ENCODE results near the gene WEE1. TPM values are rescaled to one million over a fixed set of nuclear protein-coding genes. Genes with fewer than 3 reads are reported as not detected.

Gene WEE1
- total RNA-seq, 2 donors from 2014 or later = 31.0 to 33.1 TPM

- Histone ChIP-seq H3K4me3 (peak overlapping the region; percentile 77), H3K9me3 (no peaks in the 10 kb centered on the region), H3K27ac (peak overlapping the region; percentile 93 to 99), H3K4me1 (replicated peaks) (no peaks in the 10 kb centered on the region), H3K27me3 (replicated peaks; ENCODE audit: insufficient read depth) (no peaks in the 10 kb centered on the region), H3K36me3 (no peaks in the 10 kb centered on the region)
- WGBS = 5% methylated on average over 17 of the region's 17 CpGs
- DNase-seq (ENCODE audit: low spot score) = peak; percentile 75
- intact Hi-C loops (cut with DNase I) = loop anchor here (2.0 to 10.0 kb wide), 3 partner anchors 37 to 729 kb away; partner anchors contain the start of gene ADM
- TF ChIP-seq POLR2A (IDR thresholded peaks at IDR 0.05) = peak; percentile 71
- TF ChIP-seq POLR2AphosphoS5 (IDR thresholded peaks at IDR 0.05) = peak; percentile 91
- TF ChIP-seq CTCF (IDR thresholded peaks at IDR 0.05) = no peak
Observed at GRCh38 chr11:9575260-9576240, 2.1 kb downstream of the WEE1 start.

- peak overlapping the region; percentile 77 for H3K4me3 ChIP-seq
- H3K9me3 ChIP-seq = no peaks in the 10 kb centered on the region
- no peak for DNase-seq (ENCODE audit: low spot score)
- peak overlapping the region; percentile 10 to 93 for H3K27ac ChIP-seq
- TF ChIP-seq POLR2A (IDR thresholded peaks at IDR 0.05) (no peak), CTCF (IDR thresholded peaks at IDR 0.05) (no peak), POLR2AphosphoS5 (IDR thresholded peaks at IDR 0.05) (no peak)
- intact Hi-C loops (cut with DNase I) = loop anchor here (5.0 to 10.0 kb wide), 2 partner anchors 45 to 728 kb away; partner anchors contain the start of gene ADM
- H3K4me1 ChIP-seq (replicated peaks) = no peaks in the 10 kb centered on the region
- H3K36me3 ChIP-seq = no peaks in the 10 kb centered on the region
- no peaks in the 10 kb centered on the region for H3K27me3 ChIP-seq (replicated peaks; ENCODE audit: insufficient read depth)
- 19% methylated on average over 4 of the region's 4 CpGs for WGBS
Observed at GRCh38 chr11:9576701-9577381, 3.4 kb downstream of the WEE1 start.

- WGBS = 46% methylated on average over 7 of the region's 7 CpGs
- H3K27me3 ChIP-seq (replicated peaks; ENCODE audit: insufficient read depth) = no peaks in the 10 kb centered on the region
- H3K9me3 ChIP-seq = no peaks in the 10 kb centered on the region
- no peak overlapping the region for H3K27ac ChIP-seq
- H3K4me3 ChIP-seq = no peak overlapping the region
- no peaks in the 10 kb centered on the region for H3K36me3 ChIP-seq
- intact Hi-C loops (cut with DNase I) = loop anchor here (5.0 to 10.0 kb wide), 2 partner anchors 45 to 727 kb away; partner anchors contain the start of gene ADM
- TF ChIP-seq POLR2A (IDR thresholded peaks at IDR 0.05) = no peak
- DNase-seq (ENCODE audit: low spot score) = no peak
- H3K4me1 ChIP-seq (replicated peaks) = no peaks in the 10 kb centered on the region
Observed at GRCh38 chr11:9577556-9577955, 4.1 kb downstream of the WEE1 start.

- H3K4me3 ChIP-seq = no peak overlapping the region
- no peak for TF ChIP-seq POLR2AphosphoS5 (IDR thresholded peaks at IDR 0.05)
- TF ChIP-seq POLR2A (IDR thresholded peaks at IDR 0.05) = no peak
- TF ChIP-seq CTCF (IDR thresholded peaks at IDR 0.05) = no peak
- H3K36me3 ChIP-seq = no peaks in the 10 kb centered on the region
- no peaks in the 10 kb centered on the region for H3K4me1 ChIP-seq (replicated peaks)
- no peaks in the 10 kb centered on the region for H3K9me3 ChIP-seq
- 98% methylated on average over 4 of the region's 4 CpGs for WGBS
- no peak overlapping the region for H3K27ac ChIP-seq
- intact Hi-C loops (cut with DNase I) = no loop called here
- DNase-seq (ENCODE audit: low spot score) = no peak
- no peaks in the 10 kb centered on the region for H3K27me3 ChIP-seq (replicated peaks; ENCODE audit: insufficient read depth)
Observed at GRCh38 chr11:9580894-9581293, 7.4 kb downstream of the WEE1 start.

- TF ChIP-seq POLR2A (IDR thresholded peaks at IDR 0.05) = no peak
- TF ChIP-seq POLR2AphosphoS5 (IDR thresholded peaks at IDR 0.05) = no peak
- TF ChIP-seq CTCF (IDR thresholded peaks at IDR 0.05) = no peak
- intact Hi-C loops (cut with DNase I) = no loop called here
- no peak for DNase-seq (ENCODE audit: low spot score)
- Histone ChIP-seq H3K9me3 (no peaks in the 10 kb centered on the region), H3K4me1 (replicated peaks) (no peaks in the 10 kb centered on the region), H3K4me3 (no peak overlapping the region), H3K27ac (no peak overlapping the region), H3K36me3 (no peaks in the 10 kb centered on the region), H3K27me3 (replicated peaks; ENCODE audit: insufficient read depth) (no peaks in the 10 kb centered on the region)
- 97% methylated on average over 6 of the region's 6 CpGs for WGBS
Observed at GRCh38 chr11:9581556-9582161, 8.2 kb downstream of the WEE1 start.
